Astrocyte of the cerebellum (primary cell): ENCODE data around the gene COL27A1.

Source experiments
- DNase-seq: peaks from one replicate; pipeline ENCODE4 v3.0.0-alpha.2; 2011; ENCODE audit warnings: low read depth
- H3K4me3 ChIP-seq: 2 replicates; pipeline ENCODE4 v1.5.1; 2011; ENCODE audit warnings: mild to moderate bottlenecking, low read depth, low read length, moderate library complexity
- CTCF ChIP-seq: IDR thresholded peaks from 2 replicates; pipeline ENCODE4 v1.5.1; 2012; ENCODE audit warnings: low read length, low read depth, moderate library complexity, mild to moderate bottlenecking; ENCODE audit errors: missing control alignments
- in situ Hi-C: cut with HindIII; loops from 2 replicates; pipeline ENCODE4 v1.10.0; 2017; ENCODE audit warnings: low sequenced_read_pairs

COL27A1 gene

DNA sequence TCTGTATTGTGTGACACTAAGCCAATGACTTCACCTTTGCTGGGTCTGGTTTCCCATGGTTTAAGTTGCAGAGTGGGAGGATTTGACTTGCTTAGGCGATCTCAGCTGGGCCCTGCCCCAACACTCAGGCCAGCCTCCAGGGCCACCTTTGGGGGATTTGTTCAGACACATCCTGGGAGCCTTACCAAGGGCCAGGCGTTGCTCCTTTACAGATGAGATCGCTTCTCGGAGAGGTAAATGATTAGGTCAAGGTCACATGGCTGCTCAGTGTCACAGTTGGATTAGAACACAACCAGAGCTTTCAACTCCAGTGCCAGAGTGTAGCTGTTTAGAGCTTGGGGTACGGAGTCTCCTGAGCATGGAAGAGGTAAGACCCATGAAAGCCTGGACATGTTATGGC, 57.5 kb downstream of the COL27A1 start:
- no peak for TF ChIP-seq CTCF
- H3K4me3 ChIP-seq = no peak overlapping the region
- in situ Hi-C loops = no loop called here
- DNase-seq = no peak

- in situ Hi-C loops = no loop called here
- no peak for DNase-seq
- no peak overlapping the region for H3K4me3 ChIP-seq
- no peak for TF ChIP-seq CTCF
Measured at GRCh38 chr9:114213566-114213965, 58.2 kb downstream of the COL27A1 start.

DNA sequence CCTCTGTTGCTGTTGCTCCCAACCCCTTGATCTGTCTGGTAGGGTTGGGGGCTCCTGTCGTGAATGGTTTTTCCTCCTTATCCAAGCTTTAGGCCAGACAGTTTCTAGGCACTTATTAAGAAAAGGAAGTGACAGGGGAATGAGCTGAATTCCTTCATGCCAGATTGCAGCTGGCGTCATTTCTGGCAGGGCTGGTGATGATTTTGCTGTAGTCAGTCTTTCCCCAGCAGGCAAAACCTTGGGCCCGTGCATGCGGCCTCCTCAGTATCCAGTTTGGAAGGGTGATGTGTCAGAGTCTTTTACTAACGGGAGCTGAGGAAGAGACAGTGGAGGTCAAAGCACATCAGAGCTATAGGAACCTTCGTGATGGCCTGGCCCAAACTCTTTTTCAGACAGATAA, 58.8 kb downstream of the COL27A1 start:
- in situ Hi-C loops = no loop called here

GRCh38 chr9:114214686-114215414, 59.5 kb downstream of the COL27A1 start:
- H3K4me3 ChIP-seq = no peak overlapping the region
- no peak for DNase-seq
- in situ Hi-C loops = no loop called here
- no peak for TF ChIP-seq CTCF

More for the DNA sequence above, 58.8 kb downstream of the COL27A1 start:
- TF ChIP-seq CTCF = no peak
- no peak overlapping the region for H3K4me3 ChIP-seq
- no peak for DNase-seq

DNA sequence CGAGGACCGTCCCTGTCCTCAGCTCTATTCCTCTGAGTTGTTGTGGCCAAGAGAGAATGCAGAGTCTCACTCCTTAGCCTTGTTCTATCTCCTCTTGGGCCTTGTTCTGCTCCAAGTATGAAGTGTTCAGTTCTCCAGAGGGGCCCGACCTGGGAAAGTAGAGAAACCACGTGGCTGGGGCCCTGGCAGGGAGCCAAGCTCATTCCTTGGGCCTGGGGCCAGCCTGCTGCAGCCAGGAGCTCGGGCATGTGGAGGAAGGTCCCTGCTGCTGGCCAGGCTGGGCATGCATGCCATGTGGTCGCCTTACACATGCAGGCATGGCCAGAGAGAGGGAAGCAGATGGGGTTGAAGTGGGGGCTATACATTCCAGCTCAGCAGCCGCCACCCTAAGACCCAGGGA, 60.7 kb downstream of the COL27A1 start:
- in situ Hi-C loops = no loop called here
- no peak overlapping the region for H3K4me3 ChIP-seq
- no peak for DNase-seq
- no peak for TF ChIP-seq CTCF

DNA sequence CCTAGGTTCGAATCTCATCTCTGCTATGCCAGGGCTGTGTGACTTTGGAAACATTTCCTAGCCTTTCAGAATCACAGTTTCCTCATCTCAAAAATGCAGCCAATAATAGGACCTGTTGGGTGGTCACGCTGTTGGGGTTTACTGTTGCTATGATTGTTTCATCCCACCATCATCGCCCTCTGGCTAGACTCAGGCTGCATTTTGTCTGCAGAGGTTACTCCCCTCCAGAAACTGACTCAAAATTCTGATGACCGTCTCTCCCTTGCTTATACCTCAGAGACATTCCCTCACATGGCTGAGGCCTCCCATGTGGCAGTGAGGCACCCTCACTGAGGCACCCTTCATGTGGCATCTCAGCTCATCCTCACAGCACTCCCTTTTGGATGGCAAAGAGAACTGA, 61.6 kb downstream of the COL27A1 start:
- no peak for TF ChIP-seq CTCF
- in situ Hi-C loops = no loop called here
- H3K4me3 ChIP-seq = no peak overlapping the region
- DNase-seq = no peak
